ENCODE data around the gene ZNF625. TPM values are rescaled to one million over a fixed set of nuclear protein-coding genes. Genes with fewer than 3 reads are reported as not detected.
"Not testable (repeated sequence)": the region's sequence is repeated elsewhere in the genome, so short reads cannot be mapped to it uniquely, and the experiment has no call there.

Gene ZNF625
- total RNA-seq, 1 donor from 2014 or later: 0.15 TPM

- no peak for DNase-seq (ENCODE audit: low spot score)
- ATAC-seq: no peak
Observed at GRCh38 chr19:12139269-12139668, 17.3 kb downstream of the ZNF625 start.

- no peak for ATAC-seq
- no peak for DNase-seq (ENCODE audit: low spot score)
Observed at GRCh38 chr19:12137221-12137940, 19.2 kb downstream of the ZNF625 start.

- ATAC-seq (no peak), DNase-seq (ENCODE audit: low spot score) (no peak)
Observed at GRCh38 chr19:12133069-12133468, 23.5 kb downstream of the ZNF625 start.

- ATAC-seq: peak; percentile 66
Observed at GRCh38 chr19:12126707-12127106, 29.8 kb downstream of the ZNF625 start.

GRCh38 chr19:12117201-12117970, 39.1 kb downstream of the ZNF625 start:
- DNase-seq (ENCODE audit: low spot score) (no peak), ATAC-seq (no peak)

More at GRCh38 chr19:12126707-12127106, 29.8 kb downstream of the ZNF625 start:
- no peak for DNase-seq (ENCODE audit: low spot score)

- no peak for ATAC-seq
Observed at GRCh38 chr19:12113121-12113520, 43.4 kb downstream of the ZNF625 start.

GRCh38 chr19:12112701-12113100, 43.8 kb downstream of the ZNF625 start:
- DNase-seq (ENCODE audit: low spot score) (no peak), ATAC-seq (no peak)

More at GRCh38 chr19:12113121-12113520, 43.4 kb downstream of the ZNF625 start:
- no peak for DNase-seq (ENCODE audit: low spot score)

- DNase-seq (ENCODE audit: low spot score) (no peak), ATAC-seq (no peak)
Observed at GRCh38 chr19:12111943-12112637, 44.4 kb downstream of the ZNF625 start.

GRCh38 chr19:12111176-12111575, 45.4 kb downstream of the ZNF625 start:
- DNase-seq (ENCODE audit: low spot score) (no peak), ATAC-seq (no peak)

- ATAC-seq; DNase-seq (ENCODE audit: low spot score): not testable (repeated sequence)
Observed at GRCh38 chr19:12103909-12104308, 52.6 kb downstream of the ZNF625 start.

- ATAC-seq (no peak), DNase-seq (ENCODE audit: low spot score) (no peak)
Observed at GRCh38 chr19:12098040-12098439, 58.5 kb downstream of the ZNF625 start.

- DNase-seq (ENCODE audit: low spot score): no peak
- ATAC-seq: no peak
Observed at GRCh38 chr19:12095111-12095790, 61.3 kb downstream of the ZNF625 start.

Other genes starting within 250 kb of the ZNF625 start
- 5.6 TPM for gene ZNF700, start 231.6 kb downstream of the ZNF625 start, total RNA-seq
- 0.25 TPM for gene ZNF763, start 191.7 kb downstream of the ZNF625 start, total RNA-seq
- gene ZNF433, start 121.1 kb downstream of the ZNF625 start, total RNA-seq: 2.7 TPM
- 0.10 TPM for gene ZNF878, start 103.8 kb downstream of the ZNF625 start, total RNA-seq
- gene ZNF844, start 92.0 kb downstream of the ZNF625 start, total RNA-seq: 2.7 TPM
- gene ZNF20, start 16.4 kb downstream of the ZNF625 start, total RNA-seq: 0.65 TPM
- gene ZNF136, start 6.4 kb upstream of the ZNF625 start, total RNA-seq: 2.5 TPM
- 7.6 TPM for gene ZNF44, start 138.1 kb upstream of the ZNF625 start, total RNA-seq
- gene ZNF563, start 176.9 kb upstream of the ZNF625 start, total RNA-seq: 4.6 TPM
- 2.6 TPM for gene ZNF442, start 208.9 kb upstream of the ZNF625 start, total RNA-seq
- gene ZNF799, start 244.5 kb upstream of the ZNF625 start, total RNA-seq: 3.0 TPM